ENCODE measurements around the gene HSPB1.
"Not testable (repeated sequence)": the region's sequence is repeated elsewhere in the genome, so short reads cannot be mapped to it uniquely, and the experiment has no call there.

HSPB1 gene

DNA sequence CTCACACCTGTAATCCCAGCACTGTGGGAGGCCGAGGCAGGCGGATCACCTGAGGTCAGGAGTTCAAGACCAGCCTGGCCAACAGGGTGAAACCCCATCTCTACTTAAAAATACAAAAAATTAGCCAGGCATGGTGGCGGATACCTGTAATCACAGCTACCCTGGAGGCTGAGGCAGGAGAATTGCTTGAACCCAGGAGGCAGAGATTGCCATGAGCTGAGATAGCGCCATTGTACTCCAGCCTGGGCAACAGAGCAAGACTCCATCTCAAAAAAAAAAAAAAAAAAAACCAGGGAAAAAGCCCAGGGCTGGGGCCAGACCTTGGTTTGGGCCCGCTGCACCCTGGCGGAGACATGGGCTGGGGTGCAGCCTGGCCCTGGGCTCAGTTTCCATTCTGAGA, 9.4 kb downstream of the HSPB1 start:
- not testable (repeated sequence) for H3K4me1 ChIP-seq (ENCODE audit: control insufficient read depth, insufficient read depth, low read length); H3K9me3 ChIP-seq (ENCODE audit: control insufficient read depth, low read length); H3K9ac ChIP-seq (ENCODE audit: low read length); H3K4me3 ChIP-seq (ENCODE audit: low read length); H3K27me3 ChIP-seq (replicated peaks; ENCODE audit: control insufficient read depth, insufficient read depth, low read length); H3K36me3 ChIP-seq (ENCODE audit: control insufficient read depth, insufficient read depth, low read length, severe bottlenecking); DNase-seq (ENCODE audit: low read depth)

DNA sequence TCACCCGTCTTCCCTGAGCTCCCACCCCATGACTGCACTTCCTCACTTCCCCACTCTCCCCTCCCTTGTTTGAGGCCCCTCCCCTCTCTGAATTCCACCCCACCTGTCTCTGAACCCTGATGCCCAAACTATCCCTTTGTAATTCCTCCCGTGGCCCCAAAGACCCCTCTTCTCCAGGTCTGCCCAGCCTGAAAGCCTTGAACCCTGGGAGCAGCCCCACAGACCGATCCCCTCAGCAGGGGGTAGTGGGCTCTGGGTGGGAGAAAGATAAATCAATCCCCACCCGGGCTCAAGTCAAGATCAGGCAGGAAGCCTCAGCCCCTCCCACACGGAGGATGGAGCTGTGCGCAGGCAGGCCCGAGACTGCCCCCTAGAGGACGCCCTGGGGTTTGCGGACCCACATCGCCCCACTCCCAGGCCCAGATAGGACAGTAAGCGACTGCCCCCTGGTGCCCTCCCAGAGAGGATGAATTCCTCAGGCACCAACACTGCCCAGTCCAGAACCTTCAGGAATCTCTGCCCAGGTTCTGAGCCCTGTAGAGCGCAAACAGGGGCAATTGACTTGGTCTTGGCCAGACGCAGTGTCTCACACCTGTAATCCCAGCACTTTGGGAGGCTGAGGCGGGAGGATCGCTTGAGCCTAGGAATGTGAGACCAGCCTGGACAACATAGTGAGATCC, 11.7 kb downstream of the HSPB1 start:
- Histone ChIP-seq H3K9me3 (ENCODE audit: control insufficient read depth, low read length) (no peaks in the 10 kb centered on the region), H3K9ac (ENCODE audit: low read length) (peak overlapping the region; percentile 47), H3K36me3 (ENCODE audit: control insufficient read depth, insufficient read depth, low read length, severe bottlenecking) (no peaks in the 10 kb centered on the region), H3K4me1 (ENCODE audit: control insufficient read depth, insufficient read depth, low read length) (peaks cover 14% of the 10 kb centered on the region), H3K4me3 (ENCODE audit: low read length) (no peak overlapping the region), H3K27me3 (replicated peaks; ENCODE audit: control insufficient read depth, insufficient read depth, low read length) (no peaks in the 10 kb centered on the region)
- peak; percentile 96 for DNase-seq (ENCODE audit: low read depth)

DNA sequence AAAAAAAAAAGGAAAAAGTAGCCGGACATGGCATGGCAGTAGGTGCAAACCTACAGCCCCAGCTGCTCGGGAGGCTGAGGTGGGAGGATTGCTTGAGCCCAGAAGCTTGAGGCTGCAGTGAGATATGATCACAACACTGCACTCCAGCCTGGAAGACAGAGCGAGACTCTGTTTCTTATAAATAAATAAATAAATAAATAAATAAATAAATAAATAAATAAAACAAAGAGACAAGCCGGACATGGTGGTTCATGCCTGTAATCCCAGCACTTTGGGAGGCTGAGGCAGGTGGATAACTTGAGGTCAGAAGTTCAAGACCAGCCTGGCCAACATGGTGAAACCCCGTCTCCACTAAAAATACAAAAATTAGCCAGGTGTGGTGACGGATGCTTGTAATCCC, 12.3 kb downstream of the HSPB1 start:
- H3K27me3 ChIP-seq (replicated peaks; ENCODE audit: control insufficient read depth, insufficient read depth, low read length); H3K36me3 ChIP-seq (ENCODE audit: control insufficient read depth, insufficient read depth, low read length, severe bottlenecking); H3K4me3 ChIP-seq (ENCODE audit: low read length); DNase-seq (ENCODE audit: low read depth); H3K9me3 ChIP-seq (ENCODE audit: control insufficient read depth, low read length); H3K9ac ChIP-seq (ENCODE audit: low read length): not testable (repeated sequence)
- H3K4me1 ChIP-seq (ENCODE audit: control insufficient read depth, insufficient read depth, low read length), result peaks cover 19% of the 10 kb centered on the region

DNA sequence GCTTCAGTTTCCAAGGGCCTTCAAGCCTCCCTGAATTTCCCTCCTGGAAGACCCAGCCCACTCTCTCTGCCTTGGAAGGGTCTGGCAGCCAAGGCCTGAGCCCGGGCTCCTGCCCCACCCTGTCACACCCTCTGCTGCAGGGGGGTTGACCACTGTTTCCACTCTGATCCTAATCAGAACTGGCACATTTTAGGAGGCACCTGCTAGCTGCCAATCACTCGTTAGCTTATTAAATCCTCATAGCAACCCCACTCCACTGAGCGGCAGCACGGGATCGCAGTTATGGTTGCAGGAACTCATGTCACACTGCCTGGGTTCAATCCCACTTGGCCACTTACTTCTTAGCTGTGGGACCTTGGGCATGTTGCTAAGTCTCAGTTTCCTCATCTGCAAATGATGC, 12.9 kb downstream of the HSPB1 start:
- no peak for DNase-seq (ENCODE audit: low read depth)
- no peaks in the 10 kb centered on the region for H3K9me3 ChIP-seq (ENCODE audit: control insufficient read depth, low read length)
- peaks cover 25% of the 10 kb centered on the region for H3K4me1 ChIP-seq (ENCODE audit: control insufficient read depth, insufficient read depth, low read length)
- no peaks in the 10 kb centered on the region for H3K27me3 ChIP-seq (replicated peaks; ENCODE audit: control insufficient read depth, insufficient read depth, low read length)
- H3K36me3 ChIP-seq (ENCODE audit: control insufficient read depth, insufficient read depth, low read length, severe bottlenecking), result peaks cover 6% of the 10 kb centered on the region
- no peak overlapping the region for H3K9ac ChIP-seq (ENCODE audit: low read length)
- H3K4me3 ChIP-seq (ENCODE audit: low read length), result no peak overlapping the region

DNA sequence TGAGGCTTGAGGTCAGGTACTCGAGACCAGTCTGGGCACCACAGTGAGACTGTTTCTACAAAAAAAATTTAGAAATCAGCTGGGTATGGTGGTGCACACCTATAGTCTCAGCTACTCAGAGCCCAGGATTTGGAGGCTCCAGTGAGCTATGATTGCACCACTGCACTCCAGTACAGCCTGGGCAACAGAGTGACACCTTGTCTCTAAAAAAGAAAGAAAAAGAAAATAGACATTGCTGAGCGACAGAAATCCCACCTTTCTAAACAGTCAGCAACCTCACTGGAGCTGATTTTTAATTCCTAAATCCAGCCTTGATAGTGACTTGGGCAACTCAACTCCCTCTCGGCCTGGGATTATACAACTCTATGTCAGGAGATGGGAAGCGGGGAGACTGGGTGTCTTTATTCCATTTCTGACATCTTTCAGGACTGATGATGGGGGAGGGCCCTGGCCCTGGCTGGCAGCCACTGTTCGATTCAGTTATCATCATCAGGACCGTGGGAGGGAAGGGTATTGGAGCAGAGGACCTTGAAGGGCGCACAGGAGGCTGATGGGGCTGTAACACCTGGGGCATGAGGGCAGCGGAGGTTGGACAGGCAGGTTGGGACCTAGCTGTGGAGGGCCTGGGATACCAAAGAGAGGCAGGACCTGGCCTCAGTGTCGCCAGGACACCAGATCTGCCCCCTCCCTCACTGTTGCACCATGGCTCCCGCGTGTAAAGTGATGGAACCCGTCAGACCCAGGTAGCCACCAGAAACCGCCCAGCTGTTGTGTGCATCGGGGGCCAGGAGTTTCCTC, 14.7 kb downstream of the HSPB1 start:
- Histone ChIP-seq H3K27me3 (replicated peaks; ENCODE audit: control insufficient read depth, insufficient read depth, low read length) (no peaks in the 10 kb centered on the region), H3K9me3 (ENCODE audit: control insufficient read depth, low read length) (no peaks in the 10 kb centered on the region), H3K36me3 (ENCODE audit: control insufficient read depth, insufficient read depth, low read length, severe bottlenecking) (peaks cover 15% of the 10 kb centered on the region), H3K9ac (ENCODE audit: low read length) (peak overlapping the region; percentile 94), H3K4me3 (ENCODE audit: low read length) (peak overlapping the region; percentile 84), H3K4me1 (ENCODE audit: control insufficient read depth, insufficient read depth, low read length) (peaks cover 30% of the 10 kb centered on the region)
- DNase-seq (ENCODE audit: low read depth), result no peak

DNA sequence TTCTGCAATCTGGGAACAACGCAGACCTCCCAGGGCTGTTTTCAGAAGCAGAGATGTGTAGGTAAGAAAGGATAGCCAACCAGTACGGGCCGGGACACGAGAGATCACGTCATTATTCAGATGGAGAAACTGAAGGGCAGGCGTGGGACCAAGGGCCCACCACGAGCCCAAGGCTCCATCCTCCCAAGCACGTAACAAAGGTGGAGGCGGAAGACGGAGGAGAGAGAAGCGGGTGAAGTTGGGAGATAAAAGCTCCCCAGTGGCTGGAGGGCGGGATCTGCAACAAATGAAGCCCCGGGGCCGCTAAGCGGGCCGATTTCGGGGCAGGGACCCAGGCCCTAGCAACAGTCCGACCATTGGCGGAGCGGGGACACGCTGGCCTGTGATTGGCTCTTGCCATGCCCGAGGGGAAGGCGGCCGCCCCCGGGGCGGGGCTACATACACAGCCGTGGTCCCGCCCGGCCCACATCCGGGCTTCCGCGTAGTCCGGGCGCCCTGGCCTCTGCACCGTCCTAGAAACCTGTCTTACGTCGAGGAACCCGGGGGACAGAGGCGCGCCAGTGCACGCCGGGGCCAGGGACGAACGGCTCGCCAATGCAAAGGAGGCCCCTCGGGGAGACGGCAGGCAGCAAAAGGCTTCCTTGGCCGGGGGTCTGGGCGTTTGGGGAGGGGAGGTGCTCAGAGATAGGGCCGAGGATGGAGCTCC, 15.5 kb downstream of the HSPB1 start:
- H3K9ac ChIP-seq (ENCODE audit: low read length), result peak overlapping the region; percentile 94
- peaks cover 15% of the 10 kb centered on the region for H3K36me3 ChIP-seq (ENCODE audit: control insufficient read depth, insufficient read depth, low read length, severe bottlenecking)
- H3K4me1 ChIP-seq (ENCODE audit: control insufficient read depth, insufficient read depth, low read length), result peaks cover 38% of the 10 kb centered on the region
- no peaks in the 10 kb centered on the region for H3K9me3 ChIP-seq (ENCODE audit: control insufficient read depth, low read length)
- H3K4me3 ChIP-seq (ENCODE audit: low read length), result peak overlapping the region; percentile 84
- H3K27me3 ChIP-seq (replicated peaks; ENCODE audit: control insufficient read depth, insufficient read depth, low read length), result no peaks in the 10 kb centered on the region
- DNase-seq (ENCODE audit: low read depth), result peak; percentile 99

DNA sequence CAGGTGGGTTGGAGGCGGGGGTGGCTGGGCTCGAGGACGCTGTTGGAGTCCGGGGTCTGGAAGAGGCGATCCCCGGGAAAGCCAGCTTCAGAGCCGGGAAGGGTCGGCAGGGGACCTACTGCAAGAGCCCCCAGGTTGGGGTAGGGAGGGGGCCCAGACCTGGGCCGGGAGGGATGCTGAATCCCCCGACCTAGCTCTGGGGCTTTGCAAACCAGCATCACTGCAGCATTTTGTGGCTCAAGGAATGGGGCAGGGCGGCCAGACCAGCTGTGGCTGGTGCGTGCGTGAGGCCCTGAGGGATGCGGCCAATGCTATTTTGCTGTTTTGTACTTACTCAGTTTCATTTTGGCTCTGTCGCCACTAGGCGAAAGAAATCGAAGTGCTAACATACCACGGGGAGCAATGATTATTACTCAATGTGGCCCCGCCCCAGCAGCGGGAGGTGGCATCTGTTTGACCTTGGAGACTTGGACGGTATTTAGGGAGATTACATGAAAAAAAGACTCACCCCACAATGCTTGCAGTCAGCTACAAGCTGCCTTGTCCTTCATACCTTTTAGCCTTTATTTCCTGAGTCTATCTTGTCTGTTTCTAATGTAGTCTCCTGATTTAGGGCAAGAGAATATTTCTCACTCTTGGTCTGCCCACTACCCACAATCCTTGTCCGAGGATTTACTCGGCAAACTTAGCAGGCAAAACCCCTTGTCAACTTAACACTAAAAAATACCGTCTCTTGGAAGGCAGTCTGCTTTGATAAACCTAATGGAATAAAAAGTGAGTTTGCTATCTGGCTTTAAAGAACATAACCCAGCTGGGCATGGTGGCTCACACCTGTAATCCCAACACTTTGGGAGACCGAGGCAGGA, 16.2 kb downstream of the HSPB1 start:
- DNase-seq (ENCODE audit: low read depth), result peak; percentile 95
- no peaks in the 10 kb centered on the region for H3K27me3 ChIP-seq (replicated peaks; ENCODE audit: control insufficient read depth, insufficient read depth, low read length)
- H3K9ac ChIP-seq (ENCODE audit: low read length), result peak overlapping the region; percentile 94
- H3K36me3 ChIP-seq (ENCODE audit: control insufficient read depth, insufficient read depth, low read length, severe bottlenecking), result peaks cover 20% of the 10 kb centered on the region
- H3K4me3 ChIP-seq (ENCODE audit: low read length), result peak overlapping the region; percentile 84
- no peaks in the 10 kb centered on the region for H3K9me3 ChIP-seq (ENCODE audit: control insufficient read depth, low read length)
- peaks cover 45% of the 10 kb centered on the region for H3K4me1 ChIP-seq (ENCODE audit: control insufficient read depth, insufficient read depth, low read length)

DNA sequence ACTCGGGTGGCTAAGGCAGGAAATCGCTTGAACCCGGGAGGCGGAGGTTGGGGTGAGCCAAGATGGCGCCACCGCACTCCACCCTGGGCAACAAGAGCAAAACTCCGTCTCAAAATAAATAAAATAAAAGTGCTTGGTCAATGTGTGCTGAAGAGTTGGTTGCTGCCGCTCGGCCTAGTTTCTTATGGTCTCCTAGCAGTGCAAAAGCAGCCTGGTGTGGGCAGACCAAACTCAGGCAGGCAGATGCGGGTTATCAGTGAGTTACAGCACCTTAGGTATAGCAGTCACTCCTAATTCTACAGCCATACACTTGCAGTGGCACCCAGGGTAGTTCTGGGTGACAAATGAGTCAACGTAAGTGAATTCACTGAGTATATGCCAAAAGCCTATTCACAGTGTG, 22.6 kb downstream of the HSPB1 start:
- Histone ChIP-seq H3K9me3 (ENCODE audit: control insufficient read depth, low read length) (no peaks in the 10 kb centered on the region), H3K36me3 (ENCODE audit: control insufficient read depth, insufficient read depth, low read length, severe bottlenecking) (peaks cover 71% of the 10 kb centered on the region), H3K9ac (ENCODE audit: low read length) (no peak overlapping the region), H3K4me1 (ENCODE audit: control insufficient read depth, insufficient read depth, low read length) (peaks cover 51% of the 10 kb centered on the region), H3K4me3 (ENCODE audit: low read length) (no peak overlapping the region), H3K27me3 (replicated peaks; ENCODE audit: control insufficient read depth, insufficient read depth, low read length) (no peaks in the 10 kb centered on the region)
- no peak for DNase-seq (ENCODE audit: low read depth)

DNA sequence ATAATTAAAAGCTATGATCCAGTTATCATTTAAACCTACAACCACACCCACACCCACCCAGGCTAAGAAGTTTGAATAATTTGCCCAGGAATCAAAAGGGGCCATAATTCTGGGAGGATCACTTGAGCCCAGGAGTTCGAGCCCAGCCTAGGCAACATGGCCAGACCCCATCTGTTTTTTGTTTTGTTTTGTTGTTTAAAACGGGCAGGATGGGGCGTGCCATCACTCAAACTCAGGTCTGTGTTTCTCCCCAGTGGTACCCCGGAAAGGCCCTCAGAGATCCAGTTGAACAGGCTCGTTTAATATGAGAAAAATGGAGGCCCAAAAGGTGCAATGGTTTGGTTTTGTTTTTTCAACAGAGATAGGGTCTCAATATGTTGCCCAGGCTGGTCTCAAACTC, 23.3 kb downstream of the HSPB1 start:
- no peak overlapping the region for H3K9ac ChIP-seq (ENCODE audit: low read length)
- H3K4me3 ChIP-seq (ENCODE audit: low read length), result no peak overlapping the region
- no peaks in the 10 kb centered on the region for H3K27me3 ChIP-seq (replicated peaks; ENCODE audit: control insufficient read depth, insufficient read depth, low read length)
- peaks cover 73% of the 10 kb centered on the region for H3K36me3 ChIP-seq (ENCODE audit: control insufficient read depth, insufficient read depth, low read length, severe bottlenecking)
- no peak for DNase-seq (ENCODE audit: low read depth)
- H3K4me1 ChIP-seq (ENCODE audit: control insufficient read depth, insufficient read depth, low read length), result peaks cover 56% of the 10 kb centered on the region
- H3K9me3 ChIP-seq (ENCODE audit: control insufficient read depth, low read length), result no peaks in the 10 kb centered on the region

DNA sequence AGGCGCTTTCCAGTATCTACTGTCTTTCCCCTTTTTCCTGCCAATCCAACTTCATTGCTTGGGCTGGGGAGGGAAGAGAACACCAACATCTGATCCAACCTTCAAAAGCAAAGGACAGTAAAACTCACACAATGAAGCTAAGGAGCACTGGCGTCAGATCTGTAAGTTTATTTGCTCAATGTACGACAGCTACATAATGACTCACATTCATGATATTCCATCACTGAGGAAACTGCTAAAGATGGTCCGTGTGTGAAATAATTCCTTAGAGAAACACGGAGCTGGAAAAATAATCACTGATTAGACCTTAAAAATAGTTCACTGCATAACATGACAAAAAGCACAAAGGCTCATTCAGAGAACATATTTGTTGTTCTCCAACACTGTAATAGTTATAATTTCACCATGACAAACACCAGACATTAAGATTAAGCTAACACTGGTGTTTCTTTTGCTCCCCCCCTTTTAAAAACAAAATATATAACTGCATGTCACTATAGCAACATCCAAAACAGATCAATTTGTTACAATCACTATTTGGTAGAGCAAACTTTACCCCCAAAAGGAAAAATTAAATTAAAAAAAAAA, 24.3 kb downstream of the HSPB1 start:
- H3K9ac ChIP-seq (ENCODE audit: low read length), result peak overlapping the region; percentile 32
- no peaks in the 10 kb centered on the region for H3K9me3 ChIP-seq (ENCODE audit: control insufficient read depth, low read length)
- H3K4me3 ChIP-seq (ENCODE audit: low read length), result no peak overlapping the region
- peaks cover 59% of the 10 kb centered on the region for H3K4me1 ChIP-seq (ENCODE audit: control insufficient read depth, insufficient read depth, low read length)
- H3K36me3 ChIP-seq (ENCODE audit: control insufficient read depth, insufficient read depth, low read length, severe bottlenecking), result peaks cover 76% of the 10 kb centered on the region
- no peaks in the 10 kb centered on the region for H3K27me3 ChIP-seq (replicated peaks; ENCODE audit: control insufficient read depth, insufficient read depth, low read length)
- no peak for DNase-seq (ENCODE audit: low read depth)

All from adipocyte (in vitro differentiated cells).